WTC11 (cell line): ENCODE results near the gene DNAJC3. TPM values are rescaled to one million over a fixed set of nuclear protein-coding genes. Genes with fewer than 3 reads are reported as not detected.

Experiments
- ATAC-seq: fragments of 200-7000 bp; cut with Tn5 transposase; 2 replicates; pipeline ENCODE4 v1.10.0; 2021; ENCODE audit warnings: mild to moderate bottlenecking, moderate library complexity
- CTCF ChIA-PET: fragments of 300-600 bp; sonication (Branson Sonifier 250); formaldehyde crosslinking; loops from one replicate; lab custom pipeline; 2021; ENCODE audit warnings: antibody characterized with exemption; lab: Charles Lee
- POLR2A ChIA-PET: fragments of 350-600 bp; sonication (Branson Sonifier 250); formaldehyde crosslinking; loops from one replicate; lab custom pipeline; 2021; ENCODE audit warnings: antibody characterized with exemption; lab: Charles Lee
- DNase-seq: peaks from one replicate; pipeline ENCODE4 v3.0.0; 2021; ENCODE audit warnings: low spot score
- H3K27ac Mint-ChIP-seq: 2 replicates; pipeline ENCODE4 v1.8.0; 2021; ENCODE audit warnings: mixed read lengths
- H3K27me3 Mint-ChIP-seq: 2 replicates; pipeline ENCODE4 v1.8.0; 2021; ENCODE audit warnings: low read depth, mild to moderate bottlenecking, moderate library complexity, mixed read lengths
- H3K36me3 Mint-ChIP-seq: 2 replicates; pipeline ENCODE4 v1.8.0; 2021; ENCODE audit warnings: mixed read lengths
- H3K4me1 Mint-ChIP-seq: 2 replicates; pipeline ENCODE4 v1.8.0; 2022; ENCODE audit warnings: mixed read lengths
- H3K4me3 Mint-ChIP-seq: 2 replicates; pipeline ENCODE4 v1.8.0; 2021; ENCODE audit warnings: mild to moderate bottlenecking, moderate library complexity, mixed read lengths
- H3K9me3 Mint-ChIP-seq: 2 replicates; pipeline ENCODE4 v1.8.0; 2021; ENCODE audit warnings: mixed read lengths
- CREM ChIP-seq: sonication (generic); formaldehyde crosslinking; IDR thresholded peaks from 2 replicates; pipeline ENCODE4 v1.8.1; 2022; ENCODE audit warnings: mild to moderate bottlenecking, missing genetic modification reagents, moderate library complexity
- CTCF ChIP-seq: fragments of 200-600 bp; IDR thresholded peaks from 2 replicates; pipeline ENCODE4 v1.8.0; 2022; ENCODE audit warnings: antibody characterized with exemption
- KAT7 ChIP-seq: sonication (generic); formaldehyde crosslinking; IDR thresholded peaks from 2 replicates; pipeline ENCODE4 v1.8.1; 2023; ENCODE audit warnings: missing genetic modification reagents, mild to moderate bottlenecking, borderline replicate concordance
- MLX ChIP-seq: sonication (generic); formaldehyde crosslinking; IDR thresholded peaks from 2 replicates; pipeline ENCODE4 v1.8.1; 2023; ENCODE audit warnings: mild to moderate bottlenecking, missing genetic modification reagents, moderate library complexity
- NFE2L1 ChIP-seq: sonication (generic); formaldehyde crosslinking; IDR thresholded peaks from 2 replicates; pipeline ENCODE4 v1.8.1; 2023; ENCODE audit warnings: missing genetic modification reagents
- NR3C1 ChIP-seq: sonication (generic); formaldehyde crosslinking; conservative IDR thresholded peaks from 2 replicates; pipeline ENCODE4 v1.8.1; 2023; ENCODE audit warnings: low read depth, mild to moderate bottlenecking, missing genetic modification reagents
- OVOL2 ChIP-seq: fragments of 250-450 bp; sonication (Bioruptor Pico); IDR thresholded peaks from 2 replicates; pipeline ENCODE4 v1.9.0; 2021; ENCODE audit warnings: mild to moderate bottlenecking, borderline replicate concordance
- RELA ChIP-seq: sonication (generic); formaldehyde crosslinking; IDR thresholded peaks from 2 replicates; pipeline ENCODE4 v1.8.1; 2022; ENCODE audit warnings: missing genetic modification reagents, mild to moderate bottlenecking, borderline replicate concordance
- SP1 ChIP-seq: sonication (generic); formaldehyde crosslinking; conservative IDR thresholded peaks from 2 replicates; pipeline ENCODE4 v1.8.1; 2022; ENCODE audit warnings: missing genetic modification reagents
- STAT6 ChIP-seq: sonication (generic); formaldehyde crosslinking; conservative IDR thresholded peaks from 2 replicates; pipeline ENCODE4 v1.8.1; 2023; ENCODE audit warnings: mild to moderate bottlenecking, low read depth, missing genetic modification reagents, moderate library complexity
- TEAD4 ChIP-seq: sonication (generic); formaldehyde crosslinking; IDR thresholded peaks from 2 replicates; pipeline ENCODE4 v1.8.0; 2022; ENCODE audit warnings: mild to moderate bottlenecking, missing genetic modification reagents
- TP53 ChIP-seq: sonication (generic); formaldehyde crosslinking; IDR thresholded peaks from 2 replicates; pipeline ENCODE4 v1.8.1; 2023; ENCODE audit warnings: mild to moderate bottlenecking, missing genetic modification reagents
- ZBTB21 ChIP-seq: sonication (generic); formaldehyde crosslinking; IDR thresholded peaks from 2 replicates; pipeline ENCODE4 v1.8.1; 2023; ENCODE audit warnings: mild to moderate bottlenecking, missing genetic modification reagents, borderline replicate concordance
- ZNF219 ChIP-seq: sonication (generic); formaldehyde crosslinking; IDR thresholded peaks from 2 replicates; pipeline ENCODE4 v1.8.0; 2023; ENCODE audit warnings: missing genetic modification reagents, mild to moderate bottlenecking, borderline replicate concordance
- ZNF317 ChIP-seq: sonication (generic); formaldehyde crosslinking; IDR thresholded peaks from 2 replicates; pipeline ENCODE4 v1.8.1; 2023; ENCODE audit warnings: low read depth, mild to moderate bottlenecking, moderate library complexity, missing genetic modification reagents, borderline replicate concordance
- ZNF396 ChIP-seq: fragments of 250-450 bp; sonication (Bioruptor Pico); IDR thresholded peaks from 2 replicates; pipeline ENCODE4 v1.8.0; 2021; ENCODE audit warnings: mild to moderate bottlenecking, moderate library complexity, borderline replicate concordance
- ZNF425 ChIP-seq: fragments of 250-450 bp; sonication (Bioruptor Pico); conservative IDR thresholded peaks from 2 replicates; pipeline ENCODE4 v1.9.0; 2021; ENCODE audit warnings: mild to moderate bottlenecking
- ZNF512 ChIP-seq: sonication (generic); formaldehyde crosslinking; IDR thresholded peaks from 2 replicates; pipeline ENCODE4 v1.8.1; 2022; ENCODE audit warnings: missing genetic modification reagents, borderline replicate concordance
- ZNF532 ChIP-seq: fragments of 250-450 bp; sonication (Bioruptor Pico); IDR thresholded peaks from 2 replicates; pipeline ENCODE4 v1.9.0; 2021; ENCODE audit warnings: mild to moderate bottlenecking, borderline replicate concordance
- ZSCAN18 ChIP-seq: fragments of 250-450 bp; sonication (Bioruptor Pico); IDR thresholded peaks from 2 replicates; pipeline ENCODE4 v2.1.2; 2022; ENCODE audit warnings: mild to moderate bottlenecking, moderate library complexity
- total RNA-seq: library from RNA; stranded (reverse); gene quantifications from 3 replicates; pipeline ENCODE4 v1.2.3, GENCODE V29; 2021

DNAJC3 gene
- total RNA-seq, 1 experiment from 2014 or later = 20.0 TPM

GRCh38 chr13:95629071-95629470 lies 47.9 kb upstream of the DNAJC3 start (continued):
- TF ChIP-seq CTCF (no peak), ZNF532 (CRISPR knock-in tag) (no peak), KAT7 (CRISPR knock-in tag) (no peak), ZBTB21 (CRISPR knock-in tag) (no peak), SP1 (no peak), ZNF512 (CRISPR knock-in tag) (no peak), ZNF317 (CRISPR knock-in tag) (no peak)
- TF ChIP-seq, all 79 proteins: peak for 0

- H3K4me3 Mint-ChIP-seq = no peak overlapping the region
- no peak overlapping the region for H3K27ac Mint-ChIP-seq
- peaks cover 58% of the 10 kb centered on the region for H3K36me3 Mint-ChIP-seq
- no peaks in the 10 kb centered on the region for H3K27me3 Mint-ChIP-seq
- H3K9me3 Mint-ChIP-seq = no peaks in the 10 kb centered on the region
- no peaks in the 10 kb centered on the region for H3K4me1 Mint-ChIP-seq
- no peak for ATAC-seq
- DNase-seq = no peak
- ChIA-PET CTCF (no interaction called here), POLR2A (interaction anchor here (0.7 kb wide), 1 partner anchor 90 kb away, joined by 5 read pairs; no protein-coding TSS in a partner anchor)
- TF ChIP-seq ZNF219 (CRISPR knock-in tag) (no peak), TEAD4 (CRISPR knock-in tag) (no peak), ZSCAN18 (no peak), CREM (CRISPR knock-in tag) (no peak), NR3C1 (CRISPR knock-in tag) (no peak), NFE2L1 (CRISPR knock-in tag) (no peak), TP53 (CRISPR knock-in tag) (no peak), OVOL2 (CRISPR knock-in tag) (no peak), ZNF425 (CRISPR knock-in tag) (no peak), ZNF317 (CRISPR knock-in tag) (no peak), ZNF396 (CRISPR knock-in tag) (no peak), RELA (CRISPR knock-in tag) (no peak), MLX (CRISPR knock-in tag) (no peak), ZBTB21 (CRISPR knock-in tag) (no peak), STAT6 (CRISPR knock-in tag) (no peak)
Measured at GRCh38 chr13:95630593-95630992, 46.3 kb upstream of the DNAJC3 start.
